IMR-90 (cell line): Measurements from ENCODE around the gene LRSAM1. TPM values are rescaled to one million over a fixed set of nuclear protein-coding genes. Genes with fewer than 3 reads are reported as not detected.

Experiments used
- ATAC-seq: fragments of 200-7000 bp; cut with Tn5 transposase; 2 replicates; pipeline ENCODE4 v1.9.1; 2020; ENCODE audit warnings: low read depth, mild to moderate bottlenecking, moderate library complexity
- BruUV-seq: library from RNA; stranded (reverse); fragments of 400-500 nt; replicated peaks from 2 replicates; lab custom pipeline; 2021; lab: Mats Ljungman, UMichigan
- CTCF ChIA-PET: fragments of 300-600 bp; formaldehyde crosslinking; extraction: SDS; loops from one replicate; lab custom pipeline; 2021; ENCODE audit warnings: antibody characterized with exemption; lab: Yijun Ruan, JAX
- POLR2A ChIA-PET: fragments of 300-600 bp; sonication (Branson Sonifier 250); formaldehyde crosslinking; loops from one replicate; lab custom pipeline; 2022; ENCODE audit warnings: antibody characterized with exemption; ENCODE audit not compliant: unreplicated experiment; lab: Charles Lee
- DNase-seq: peaks from one replicate; pipeline ENCODE4 v3.0.0; 2013
- H2AFZ ChIP-seq: replicated peaks from 2 replicates; pipeline ENCODE3; 2013; ENCODE audit warnings: low read length, mild to moderate bottlenecking; ENCODE audit not compliant: poor library complexity
- H2AK5ac ChIP-seq: 2 replicates; pipeline ENCODE4 v1.6.1; 2013; ENCODE audit warnings: low read depth, low read length, inconsistent platforms
- H2AK9ac ChIP-seq: replicated peaks from 2 replicates; pipeline ENCODE3; 2013; ENCODE audit warnings: mild to moderate bottlenecking, low read depth, low read length, moderate library complexity; ENCODE audit not compliant: poor library complexity
- H2BK120ac ChIP-seq: 2 replicates; pipeline ENCODE4 v1.6.1; 2013; ENCODE audit warnings: low read depth, low read length, inconsistent platforms
- H2BK15ac ChIP-seq: 3 replicates; pipeline ENCODE4 v1.6.1; 2013; ENCODE audit warnings: low read depth, low read length, inconsistent platforms
- H2BK20ac ChIP-seq: 2 replicates; pipeline ENCODE4 v1.6.1; 2013; ENCODE audit warnings: low read depth, mild to moderate bottlenecking, inconsistent platforms, low read length, moderate library complexity
- H2BK5ac ChIP-seq: 2 replicates; pipeline ENCODE4 v1.6.1; 2013; ENCODE audit warnings: mild to moderate bottlenecking, low read depth, low read length, inconsistent platforms; ENCODE audit not compliant: poor library complexity, severe bottlenecking
- H3K14ac ChIP-seq: replicated peaks from 2 replicates; pipeline ENCODE4 v1.6.1; 2013; ENCODE audit warnings: low read depth, low read length, inconsistent platforms
- H3K18ac ChIP-seq: 2 replicates; pipeline ENCODE4 v1.6.1; 2013; ENCODE audit warnings: low read depth, low read length, control low read depth
- H3K23ac ChIP-seq: 2 replicates; pipeline ENCODE4 v1.6.1; 2013; ENCODE audit warnings: low read depth, low read length, inconsistent platforms
- H3K27ac ChIP-seq: 2 replicates; pipeline ENCODE4 v1.5.1; 2013; ENCODE audit warnings: mild to moderate bottlenecking, control low read depth, low read length; ENCODE audit not compliant: insufficient read depth
- H3K27me3 ChIP-seq: 2 replicates; pipeline ENCODE4 v1.6.1; 2013; ENCODE audit warnings: low read length; ENCODE audit not compliant: control insufficient read depth, insufficient read depth
- H3K36me3 ChIP-seq: 2 replicates; pipeline ENCODE4 v1.6.1; 2013; ENCODE audit warnings: low read length, mixed read lengths; ENCODE audit not compliant: control insufficient read depth, insufficient read depth
- H3K4ac ChIP-seq: 2 replicates; pipeline ENCODE4 v1.6.1; 2013; ENCODE audit warnings: low read depth, low read length, inconsistent platforms
- H3K4me1 ChIP-seq: 2 replicates; pipeline ENCODE4 v1.6.1; 2013; ENCODE audit warnings: low read length, mixed read lengths; ENCODE audit not compliant: control insufficient read depth, insufficient read depth
- H3K4me2 ChIP-seq: 2 replicates; pipeline ENCODE4 v1.6.1; 2013; ENCODE audit warnings: low read depth, mild to moderate bottlenecking, control low read depth, low read length, moderate library complexity
- H3K4me3 ChIP-seq: 2 replicates; pipeline ENCODE4 v1.5.1; 2013; ENCODE audit warnings: low read depth, mild to moderate bottlenecking, control low read depth, low read length, moderate library complexity; ENCODE audit not compliant: insufficient read depth
- H3K56ac ChIP-seq: 2 replicates; pipeline ENCODE4 v1.6.1; 2013; ENCODE audit warnings: low read length, inconsistent platforms; ENCODE audit not compliant: insufficient read depth; ENCODE audit errors: extremely low read depth
- H3K79me1 ChIP-seq, 2 experiments: 2 replicates each; pipeline ENCODE4 v1.6.1; 2013; ENCODE audit warnings: low read length in 2 of 2, inconsistent platforms in 1 of 2, low read depth in 1 of 2
- H3K9ac ChIP-seq: 2 replicates; pipeline ENCODE4 v1.6.1; 2013; ENCODE audit warnings: low read depth, low read length, control low read depth
- H3K9me1 ChIP-seq: 2 replicates; pipeline ENCODE4 v1.6.1; 2013; ENCODE audit warnings: low read length, inconsistent platforms; ENCODE audit not compliant: insufficient read depth
- H3K9me3 ChIP-seq: 2 replicates; pipeline ENCODE4 v1.6.1; 2013; ENCODE audit warnings: low read length; ENCODE audit not compliant: control insufficient read depth, insufficient read depth
- H4K20me1 ChIP-seq: 2 replicates; pipeline ENCODE4 v1.6.1; 2013; ENCODE audit warnings: low read length, inconsistent platforms; ENCODE audit not compliant: insufficient read depth
- H4K5ac ChIP-seq: 2 replicates; pipeline ENCODE4 v1.6.1; 2013; ENCODE audit warnings: mild to moderate bottlenecking, low read depth, low read length, control low read depth
- H4K8ac ChIP-seq, 2 experiments: 2 replicates each; pipeline ENCODE4 v1.6.1; 2013; ENCODE audit warnings: low read depth in 2 of 2, low read length in 2 of 2, control low read depth in 1 of 2, inconsistent platforms in 1 of 2
- H4K91ac ChIP-seq: 2 replicates; pipeline ENCODE4 v1.6.1; 2013; ENCODE audit warnings: low read depth, low read length, inconsistent platforms; ENCODE audit not compliant: insufficient read depth
- FOS ChIP-seq: fragments of 150-350 bp; IDR thresholded peaks from 2 replicates; pipeline ENCODE4 v1.6.1; 2016; ENCODE audit warnings: low read depth, low read length
- WGBS, 2 experiments: methylation state at CpG; one replicate each; pipeline versions ENCODE4 v1.1.5 to v1.1.7; 2013; ENCODE audit warnings: missing lambda C conversion rate in 2 of 2; ENCODE audit not compliant: insufficient read length in 1 of 2; ENCODE audit errors: extremely low coverage in 2 of 2; 5-methylcytosine and 5-hydroxymethylcytosine counted together
- dilution Hi-C: fragments of 300-500 bp; cut with HindIII; formaldehyde crosslinking; loops from one replicate; pipeline ENCODE4 v1.14.3; 2018; ENCODE audit warnings: low sequenced_read_pairs; ENCODE audit not compliant: unreplicated experiment
- in situ Hi-C: fragments of 300-500 bp; cut with MboI; formaldehyde crosslinking; loops from 3 replicates; pipeline ENCODE4 v1.14.3; 2019; ENCODE audit warnings: low sequenced_read_pairs, inconsistent platforms, mixed read lengths
- intact Hi-C: fragments of 100-400 bp; cut with micrococcal nuclease; formaldehyde crosslinking; loops from 2 replicates; pipeline ENCODE4 v1.10.0; 2022
- polyA plus RNA-seq, 3 experiments: library from polyadenylated mRNA; depleted of rRNA; stranded (reverse); fragments of >200 nt; gene quantifications; 2 replicates each; pipeline ENCODE4 v1.2.3, GENCODE V29; 2012; ENCODE audit warnings: low replicate concordance in 1 of 3
- total RNA-seq: library from RNA; depleted of rRNA; stranded (reverse); fragments of >200 nt; gene quantifications from 2 replicates; pipeline ENCODE4 v1.2.3, GENCODE V29; 2012

Gene LRSAM1
- total and polyA plus RNA-seq, 2 of the 4 experiments (the other 2 are of a cell fraction), result 3.0 to 9.3 TPM

- POLR2A ChIA-PET, result interaction anchor here (0.8 kb wide), 1 partner anchor 35 kb away, joined by 3 read pairs; no protein-coding TSS in a partner anchor
Measured at GRCh38 chr9:127543221-127543620, 91.9 kb downstream of the LRSAM1 start.

More at GRCh38 chr9:127543221-127543620, 91.9 kb downstream of the LRSAM1 start:
- Histone ChIP-seq H3K9me1 (peaks cover 56% of the 10 kb centered on the region), H3K4ac (peak overlapping the region; percentile 19), H3K27me3 (no peaks in the 10 kb centered on the region), H4K20me1 (peaks cover 93% of the 10 kb centered on the region), H3K9me3 (no peaks in the 10 kb centered on the region), H3K23ac (peak overlapping the region; percentile 78), H2BK15ac (no peak overlapping the region), H2AK9ac (peak overlapping the region; percentile 62), H4K91ac (0 out of 2 replicates have a peak overlapping the region, but pooled peaks have one; percentile 0), H3K36me3 (peaks cover 30% of the 10 kb centered on the region), H4K8ac (peak overlapping the region in 1 of 2 experiments; percentile 41; a peak in 1 of 4 replicates), H3K14ac (peak overlapping the region; percentile 7; the same call in 1 of the 2 replicates), H3K18ac (no peak overlapping the region), H3K4me1 (peaks cover 67% of the 10 kb centered on the region), H2AK5ac (peak overlapping the region; percentile 71), H2BK120ac (0 out of 2 replicates have a peak overlapping the region, but pooled peaks have one; percentile 10), H3K9ac (no peak overlapping the region), H2AFZ (no peak overlapping the region), H4K5ac (no peak overlapping the region; the same call in 1 of the 2 replicates), H3K27ac (peak overlapping the region; percentile 52), H2BK5ac (peak overlapping the region; percentile 41), H3K4me2 (no peak overlapping the region), H2BK20ac (no peak overlapping the region), H3K79me1 (peaks cover 1 to 74% of the 10 kb centered on the region in 2 experiments; a peak in 3 of 4 replicates), H3K4me3 (no peak overlapping the region), H3K56ac (no peak overlapping the region)
- ATAC-seq (no peak), DNase-seq (no peak)
- TF ChIP-seq FOS, result no peak
- CTCF ChIA-PET, result interaction anchor here (1.0 kb wide), 1 partner anchor 18 kb away, joined by 3 read pairs; no protein-coding TSS in a partner anchor
- dilution Hi-C loops (no loop called here), in situ Hi-C loops (no loop called here), intact Hi-C loops (no loop called here)
- BruUV-seq, result no TSS peak
- 76% methylated on average over 6 of the region's 8 CpGs; no CpG with 5 or more reads in 1 of the 2 experiments for WGBS, 2 experiments
